Activated CD8-positive, alpha-beta T cell treated with anti-CD3 and anti-CD28 coated beads, Interleukin-2, amount 10 ng/mL, durations not matched to agents 7 days and 5 days (primary cell): ENCODE measurements around the gene IP6K1. TPM values are rescaled to one million over a fixed set of nuclear protein-coding genes. Genes with fewer than 3 reads are reported as not detected.

Experiments
- ATAC-seq: fragments of 150-1000 bp; cut with Tn5 transposase; one replicate; pipeline ENCODE4 v1.10.0; 2021; ENCODE audit warnings: moderate library complexity
- CTCF ChIA-PET: fragments of 350-600 bp; sonication (Branson Sonifier 250); formaldehyde crosslinking; loops from one replicate; lab custom pipeline; 2021; ENCODE audit warnings: antibody characterized with exemption; lab: Charles Lee
- POLR2A ChIA-PET: fragments of 350-600 bp; sonication (Branson Sonifier 250); formaldehyde crosslinking; loops from one replicate; lab custom pipeline; 2021; ENCODE audit warnings: antibody characterized with exemption; lab: Charles Lee
- DNase-seq: peaks from one replicate; pipeline ENCODE4 v3.0.0-alpha.2; 2020
- H3K27ac Mint-ChIP-seq: one replicate; pipeline ENCODE4 v1.8.0; 2021; ENCODE audit warnings: mild to moderate bottlenecking, mixed read lengths
- H3K27me3 Mint-ChIP-seq: one replicate; pipeline ENCODE4 v1.8.0; 2021; ENCODE audit warnings: low read depth, mixed read lengths
- H3K36me3 Mint-ChIP-seq: one replicate; pipeline ENCODE4 v1.8.0; 2021; ENCODE audit warnings: low read depth, mixed read lengths
- H3K4me1 Mint-ChIP-seq: one replicate; pipeline ENCODE4 v1.8.0; 2021; ENCODE audit warnings: low read depth, mixed read lengths
- H3K4me3 Mint-ChIP-seq: one replicate; pipeline ENCODE4 v1.8.0; 2021; ENCODE audit warnings: mild to moderate bottlenecking, mixed read lengths
- H3K9me3 Mint-ChIP-seq: one replicate; pipeline ENCODE4 v1.8.0; 2022; ENCODE audit warnings: mixed read lengths; ENCODE audit not compliant: insufficient read depth
- total RNA-seq, 2 experiments: library from RNA; stranded (reverse); gene quantifications; one replicate each; pipeline ENCODE4 v1.2.3, GENCODE V29; 2021

IP6K1 gene
- total RNA-seq, 2 experiments from 2014 or later = 37.7 to 38.1 TPM

- Mint-ChIP-seq H3K27me3 (no peaks in the 10 kb centered on the region), H3K9me3 (no peaks in the 10 kb centered on the region), H3K4me3 (no peak overlapping the region), H3K36me3 (peaks cover 14% of the 10 kb centered on the region), H3K27ac (no peak overlapping the region), H3K4me1 (peaks cover 52% of the 10 kb centered on the region)
- ATAC-seq (no peak), DNase-seq (no peak)
- CTCF ChIA-PET = no interaction called here
- POLR2A ChIA-PET = no interaction called here
These were observed 70.7 kb downstream of the IP6K1 start for GRCh38 chr3:49715611-49716121.

GRCh38 chr3:49714728-49715550 lies 71.4 kb downstream of the IP6K1 start:
- ATAC-seq (no peak), DNase-seq (no peak)
- Mint-ChIP-seq H3K9me3 (no peaks in the 10 kb centered on the region), H3K27me3 (no peaks in the 10 kb centered on the region), H3K4me3 (no peak overlapping the region), H3K36me3 (peaks cover 9% of the 10 kb centered on the region), H3K27ac (no peak overlapping the region), H3K4me1 (peaks cover 47% of the 10 kb centered on the region)
- CTCF ChIA-PET = interaction anchor here (0.7 kb wide), 1 partner anchor 175 kb away, joined by 3 read pairs; no protein-coding TSS in a partner anchor
- POLR2A ChIA-PET = interaction anchor here (0.6 kb wide), 1 partner anchor 14 kb away, joined by 3 read pairs; no protein-coding TSS in a partner anchor

GRCh38 chr3:49713336-49714105 lies 72.8 kb downstream of the IP6K1 start:
- POLR2A ChIA-PET = interaction anchor here (1.5 to 1.6 kb wide), 2 partner anchors 8 to 10 kb away, joined by 4 to 13 read pairs; partner anchors contain the start of gene GMPPB
- Mint-ChIP-seq H3K9me3 (no peaks in the 10 kb centered on the region), H3K36me3 (peaks cover 4% of the 10 kb centered on the region), H3K4me1 (peaks cover 35% of the 10 kb centered on the region), H3K4me3 (no peak overlapping the region), H3K27ac (no peak overlapping the region), H3K27me3 (no peaks in the 10 kb centered on the region)
- CTCF ChIA-PET = interaction anchor here (1.4 to 3.1 kb wide), 3 partner anchors 11 to 174 kb away, joined by 3 to 19 read pairs (median 4); no protein-coding TSS in a partner anchor
- no peak for ATAC-seq
- DNase-seq = no peak

- Mint-ChIP-seq H3K4me1 (peaks cover 31% of the 10 kb centered on the region), H3K27me3 (no peaks in the 10 kb centered on the region), H3K9me3 (no peaks in the 10 kb centered on the region), H3K27ac (peak overlapping the region; percentile 72), H3K36me3 (peaks cover 3% of the 10 kb centered on the region), H3K4me3 (no peak overlapping the region)
- ATAC-seq (peak; percentile 39), DNase-seq (peak; percentile 60)
- ChIA-PET POLR2A (interaction anchor here (1.1 to 1.6 kb wide), 3 partner anchors 8 to 73 kb away, joined by 3 to 13 read pairs (median 4); partner anchors contain the start of genes GMPPB and IP6K1), CTCF (interaction anchor here (1.4 to 3.1 kb wide), 3 partner anchors 11 to 173 kb away, joined by 3 to 19 read pairs (median 4); no protein-coding TSS in a partner anchor)
These were observed 73.6 kb downstream of the IP6K1 start for GRCh38 chr3:49712631-49713317.

GRCh38 chr3:49712166-49712565 lies 74.2 kb downstream of the IP6K1 start:
- peaks cover 3% of the 10 kb centered on the region for H3K36me3 Mint-ChIP-seq
- H3K4me1 Mint-ChIP-seq = peaks cover 31% of the 10 kb centered on the region
- ATAC-seq = no peak
- DNase-seq = no peak
- H3K9me3 Mint-ChIP-seq = no peaks in the 10 kb centered on the region
- ChIA-PET POLR2A (interaction anchor here (0.8 to 1.6 kb wide), 4 partner anchors 9 to 74 kb away, joined by 3 to 13 read pairs (median 4); partner anchors contain the start of genes GMPPB and IP6K1), CTCF (interaction anchor here (1.4 to 3.1 kb wide), 3 partner anchors 10 to 173 kb away, joined by 3 to 19 read pairs (median 4); no protein-coding TSS in a partner anchor)
- H3K27me3 Mint-ChIP-seq = no peaks in the 10 kb centered on the region
- H3K4me3 Mint-ChIP-seq = no peak overlapping the region
- peak overlapping the region; percentile 27 for H3K27ac Mint-ChIP-seq

GRCh38 chr3:49711489-49711888 lies 74.9 kb downstream of the IP6K1 start:
- peaks cover 3% of the 10 kb centered on the region for H3K36me3 Mint-ChIP-seq
- no peak overlapping the region for H3K4me3 Mint-ChIP-seq
- H3K27ac Mint-ChIP-seq = peak overlapping the region; percentile 74
- no peaks in the 10 kb centered on the region for H3K9me3 Mint-ChIP-seq
- DNase-seq (peak; percentile 38), ATAC-seq (peak; percentile 36)
- H3K27me3 Mint-ChIP-seq = no peaks in the 10 kb centered on the region
- POLR2A ChIA-PET = interaction anchor here (0.8 kb wide), 1 partner anchor 11 kb away, joined by 4 read pairs; no protein-coding TSS in a partner anchor
- peaks cover 31% of the 10 kb centered on the region for H3K4me1 Mint-ChIP-seq
- CTCF ChIA-PET = interaction anchor here (1.3 to 3.1 kb wide), 2 partner anchors 9 to 128 kb away, joined by 4 to 19 read pairs; no protein-coding TSS in a partner anchor

GRCh38 chr3:49709852-49710251 lies 76.5 kb downstream of the IP6K1 start:
- POLR2A ChIA-PET = no interaction called here
- DNase-seq = no peak
- no peaks in the 10 kb centered on the region for H3K9me3 Mint-ChIP-seq
- H3K27ac Mint-ChIP-seq = no peak overlapping the region
- peaks cover 31% of the 10 kb centered on the region for H3K4me1 Mint-ChIP-seq
- no peak for ATAC-seq
- H3K4me3 Mint-ChIP-seq = no peak overlapping the region
- H3K36me3 Mint-ChIP-seq = peaks cover 3% of the 10 kb centered on the region
- no peaks in the 10 kb centered on the region for H3K27me3 Mint-ChIP-seq
- CTCF ChIA-PET = no interaction called here

GRCh38 chr3:49707113-49707480 lies 79.2 kb downstream of the IP6K1 start:
- H3K4me1 Mint-ChIP-seq = peaks cover 16% of the 10 kb centered on the region
- H3K27me3 Mint-ChIP-seq = no peaks in the 10 kb centered on the region
- DNase-seq (no peak), ATAC-seq (no peak)
- H3K36me3 Mint-ChIP-seq = peaks cover 7% of the 10 kb centered on the region
- no peak overlapping the region for H3K4me3 Mint-ChIP-seq
- ChIA-PET POLR2A (no interaction called here), CTCF (no interaction called here)
- no peak overlapping the region for H3K27ac Mint-ChIP-seq
- H3K9me3 Mint-ChIP-seq = no peaks in the 10 kb centered on the region

GRCh38 chr3:49706456-49707112 lies 79.8 kb downstream of the IP6K1 start:
- CTCF ChIA-PET = no interaction called here
- Mint-ChIP-seq H3K27ac (no peak overlapping the region), H3K27me3 (no peaks in the 10 kb centered on the region), H3K36me3 (peaks cover 7% of the 10 kb centered on the region), H3K9me3 (no peaks in the 10 kb centered on the region), H3K4me3 (no peak overlapping the region), H3K4me1 (peaks cover 11% of the 10 kb centered on the region)
- no peak for ATAC-seq
- DNase-seq = no peak
- POLR2A ChIA-PET = no interaction called here

- H3K4me1 Mint-ChIP-seq = no peaks in the 10 kb centered on the region
- H3K27me3 Mint-ChIP-seq = no peaks in the 10 kb centered on the region
- ChIA-PET POLR2A (interaction anchor here (0.5 kb wide), 1 partner anchor 45 kb away, joined by 3 read pairs; no protein-coding TSS in a partner anchor), CTCF (no interaction called here)
- no peaks in the 10 kb centered on the region for H3K9me3 Mint-ChIP-seq
- DNase-seq (no peak), ATAC-seq (no peak)
- H3K27ac Mint-ChIP-seq = no peak overlapping the region
- no peak overlapping the region for H3K4me3 Mint-ChIP-seq
- peaks cover 4% of the 10 kb centered on the region for H3K36me3 Mint-ChIP-seq
These were observed 80.9 kb downstream of the IP6K1 start for GRCh38 chr3:49705390-49705960.
